GM12878 (cell line): Measurements from ENCODE around the gene NTM. TPM values are rescaled to one million over a fixed set of nuclear protein-coding genes. Genes with fewer than 3 reads are reported as not detected.
A peak's percentile ranks its signal among the peaks of the same experiment; 100 is the strongest.

ENCODE experiments used
- ATAC-seq: fragments of 200-7000 bp; cut with Tn5 transposase; 3 replicates; pipeline ENCODE4 v1.9.1; 2020; ENCODE audit warnings: mild to moderate bottlenecking, moderate library complexity
- BruUV-seq: library from RNA; stranded (reverse); fragments of 400-500 nt; replicated peaks from 2 replicates; lab custom pipeline; 2021; lab: Mats Ljungman, UMichigan
- CTCF ChIA-PET: fragments of 300-600 bp; sonication (Branson Sonifier 250); formaldehyde crosslinking; extraction: SDS; loops from one replicate; lab custom pipeline; 2021; ENCODE audit warnings: inconsistent platforms; lab: Yijun Ruan, JAX
- POLR2A ChIA-PET: fragments of 350-600 bp; formaldehyde crosslinking; extraction: SDS; loops from one replicate; lab custom pipeline; 2021; ENCODE audit warnings: inconsistent platforms; lab: Charles Lee
- RAD21 ChIA-PET: fragments of 300-600 bp; sonication (Branson Sonifier 250); formaldehyde crosslinking; loops from one replicate; lab custom pipeline; 2023; ENCODE audit warnings: antibody characterized with exemption; ENCODE audit not compliant: unreplicated experiment; lab: Charles Lee
- SMC1A ChIA-PET: fragments of 300-600 bp; sonication (Branson Sonifier 250); formaldehyde crosslinking; loops from one replicate; lab custom pipeline; 2023; ENCODE audit not compliant: unreplicated experiment, uncharacterized antibody; lab: Charles Lee
- DNase-seq: peaks from one replicate; pipeline ENCODE4 v3.0.0-alpha.2; 2011; ENCODE audit warnings: low read depth, low spot score
- FAIRE-seq: peaks from 3 replicates; lab custom pipeline; 2011; peaks lifted over from hg19 to GRCh38; lab: Jason Lieb, UNC
- H2AFZ ChIP-seq: 2 replicates; pipeline ENCODE4 v1.6.0; 2011; ENCODE audit warnings: low read depth, low read length, control low read depth; ENCODE audit not compliant: control insufficient read depth
- H3K27ac ChIP-seq: 2 replicates; pipeline ENCODE4 v1.5.1; 2011; ENCODE audit warnings: control low read depth; ENCODE audit not compliant: control insufficient read depth, insufficient read depth
- H3K27me3 ChIP-seq, 2 experiments: replicated peaks in 1 of 2; 2 replicates each; pipeline versions ENCODE4 v1.6.0 to v1.6.1; 2011; ENCODE audit warnings: low read length in 1 of 2; ENCODE audit not compliant: control insufficient read depth in 2 of 2, insufficient read depth in 2 of 2
- H3K36me3 ChIP-seq, 2 experiments: 2 replicates each; pipeline ENCODE4 v1.5.1; 2011; ENCODE audit warnings: low read length in 1 of 2; ENCODE audit not compliant: control insufficient read depth in 2 of 2, insufficient read depth in 2 of 2
- H3K4me1 ChIP-seq: 2 replicates; pipeline ENCODE4 v1.6.1; 2011; ENCODE audit warnings: mild to moderate bottlenecking, low read length, moderate library complexity, mixed read lengths; ENCODE audit not compliant: control insufficient read depth, insufficient read depth
- H3K4me2 ChIP-seq: 2 replicates; pipeline ENCODE4 v1.6.0; 2011; ENCODE audit warnings: control low read depth; ENCODE audit not compliant: control insufficient read depth, insufficient read depth
- H3K4me3 ChIP-seq: fragments of 200-600 bp; sonication (generic); 2 replicates; pipeline ENCODE4 v1.5.1; 2016
- H3K79me2 ChIP-seq: 2 replicates; pipeline ENCODE4 v1.6.0; 2011; ENCODE audit warnings: low read length; ENCODE audit not compliant: control insufficient read depth, insufficient read depth
- H3K9ac ChIP-seq: 2 replicates; pipeline ENCODE4 v1.8.0; 2011; ENCODE audit warnings: low read length, control low read depth, mixed read lengths; ENCODE audit not compliant: control insufficient read depth, insufficient read depth
- H3K9me3 ChIP-seq: replicated peaks from 3 replicates; pipeline ENCODE4 v1.5.1; 2011; ENCODE audit warnings: mild to moderate bottlenecking, low read length; ENCODE audit not compliant: control insufficient read depth, insufficient read depth
- H4K20me1 ChIP-seq: 2 replicates; pipeline ENCODE4 v1.6.0; 2011; ENCODE audit not compliant: control insufficient read depth, insufficient read depth
- BCL11A ChIP-seq: IDR thresholded peaks from 2 replicates; pipeline ENCODE4 v1.6.1; 2011; ENCODE audit warnings: low read depth, low read length
- CTCF ChIP-seq, 3 experiments: IDR thresholded peaks in 2 of 3; conservative IDR thresholded peaks in 1 of 3; 2 replicates each; pipeline ENCODE4 v1.5.1; 2011; ENCODE audit warnings: low read depth in 3 of 3, low read length in 3 of 3, mild to moderate bottlenecking in 3 of 3, control low read depth in 2 of 3, moderate library complexity in 2 of 3, inconsistent platforms in 1 of 3, mixed read lengths in 1 of 3; ENCODE audit not compliant: control insufficient read depth in 2 of 3, insufficient read depth in 1 of 3; ENCODE audit errors: extremely low read depth in 1 of 3
- DPF2 ChIP-seq: fragments of 450-650 bp; IDR thresholded peaks from 2 replicates; pipeline ENCODE4 v1.6.1; 2017; ENCODE audit warnings: mild to moderate bottlenecking
- EED ChIP-seq: sonication (generic); IDR thresholded peaks from 2 replicates; pipeline ENCODE4 v1.6.1; 2016; ENCODE audit warnings: antibody characterized with exemption, low read depth
- HSF1 ChIP-seq: fragments of 150-350 bp; IDR thresholded peaks from 2 replicates; pipeline ENCODE4 v1.6.1; 2014; ENCODE audit warnings: mild to moderate bottlenecking, low read depth, low read length
- NFYB ChIP-seq: IDR thresholded peaks from 2 replicates; pipeline ENCODE4 v1.6.1; 2011; ENCODE audit warnings: low read depth, mild to moderate bottlenecking, low read length, improper control_type of control experiment, moderate library complexity; ENCODE audit not compliant: insufficient read depth
- PAX5 ChIP-seq: IDR thresholded peaks from 2 replicates; pipeline ENCODE4 v1.6.1; 2011; ENCODE audit warnings: low read depth, low read length, borderline replicate concordance
- RBBP5 ChIP-seq: fragments of 200-600 bp; sonication (generic); conservative IDR thresholded peaks from 2 replicates; pipeline ENCODE4 v1.6.1; 2016
- RUNX3 ChIP-seq: IDR thresholded peaks from 2 replicates; pipeline ENCODE4 v1.6.1; 2012; ENCODE audit warnings: low read length, inconsistent platforms
- SIX5 ChIP-seq: IDR thresholded peaks from 2 replicates; pipeline ENCODE4 v1.6.1; 2011; ENCODE audit warnings: mild to moderate bottlenecking, low read depth, low read length, moderate library complexity; ENCODE audit not compliant: severe bottlenecking
- SMAD1 ChIP-seq: fragments of 450-650 bp; IDR thresholded peaks from 2 replicates; pipeline ENCODE4 v1.6.1; 2018; ENCODE audit warnings: mild to moderate bottlenecking, low read depth; ENCODE audit not compliant: partially characterized antibody
- SMC3 ChIP-seq: IDR thresholded peaks from 2 replicates; pipeline ENCODE4 v1.6.1; 2011; ENCODE audit warnings: low read length, improper control_type of control experiment, borderline replicate concordance
- ZNF592 ChIP-seq: fragments of 450-650 bp; IDR thresholded peaks from 2 replicates; pipeline ENCODE4 v1.6.1; 2017; ENCODE audit warnings: mild to moderate bottlenecking, moderate library complexity
- WGBS: methylation state at CpG from one replicate; pipeline ENCODE4 v1.1.6; 2016; ENCODE audit warnings: low lambda C conversion rate; ENCODE audit not compliant: insufficient replicate concordance, insufficient coverage; ENCODE audit errors: missing lambda C conversion rate; 5-methylcytosine and 5-hydroxymethylcytosine counted together
- in situ Hi-C: fragments of 300-500 bp; cut with MboI; formaldehyde crosslinking; loops from 9 replicates; pipeline ENCODE4 v1.14.3; 2018; ENCODE audit warnings: mixed read lengths
- intact Hi-C: fragments of 100-400 bp; cut with micrococcal nuclease; formaldehyde crosslinking; loops from one replicate; pipeline ENCODE4 v1.14.2; 2022; ENCODE audit not compliant: unreplicated experiment
- polyA plus RNA-seq, 11 experiments: library from polyadenylated mRNA; depleted of rRNA in 4 of 11; unstranded in 6 of 11; stranded (reverse) in 5 of 11; fragments of >200 nt; fragmentation: Nextera tagmentation in 4 of 11; fragmentation: Illumina TruSeq in 1 of 11; extraction: Ambion mirVana in 4 of 11; extraction: Trizol in 1 of 11; gene quantifications; 1 replicate in 1 of 11; 2 replicates in 10 of 11; pipeline versions ENCODE4 v1.2.1 to v1.2.3, GENCODE V29; 2011 to 2016; ENCODE audit warnings: inconsistent platforms in 2 of 11, missing spikeins in 2 of 11, low read depth in 1 of 11
- total RNA-seq, 4 experiments: library from RNA; depleted of rRNA in 3 of 4; stranded (reverse); fragments of >200 nt in 3 of 4; fragmentation: Illumina TruSeq in 1 of 4; extraction: Trizol in 1 of 4; gene quantifications; 2 replicates each; pipeline versions ENCODE4 v1.2.1 to v1.2.3, GENCODE V29; 2013 to 2021

The NTM gene
- total and polyA plus RNA-seq, 10 of the 15 experiments (the other 5 are each of a cell fraction or from before 2014, with no cell fraction given): not detected

GRCh38 chr11:132158091-132158490 is 787.7 kb downstream of the NTM start (continued):
- peak; percentile 43 to 61 (median 46) for TF ChIP-seq CTCF (IDR thresholded peaks at IDR 0.05 in 2 of 3, conservative IDR thresholded peaks at IDR 0.05 in 1 of 3; ENCODE audit: control insufficient read depth in 2 of 3, extremely low read depth in 1 of 3, insufficient read depth in 1 of 3, low read depth in 3 of 3, low read length in 3 of 3)
- TF ChIP-seq NFYB: no peak
- TF ChIP-seq SIX5: no peak
- TF ChIP-seq HSF1: no peak
- TF ChIP-seq SMC3: peak; percentile 37; the same call in 1 of the 2 replicates
- no peak for TF ChIP-seq BCL11A
- TF ChIP-seq RUNX3: no peak
- no peak for TF ChIP-seq EED

- ChIA-PET RAD21 (interaction anchor here (1.0 kb wide), 1 partner anchor 411 kb away, joined by 3 read pairs; no protein-coding TSS in a partner anchor), SMC1A (interaction anchor here (0.6 to 1.3 kb wide), 3 partner anchors 8 to 243 kb away, joined by 3 read pairs; no protein-coding TSS in a partner anchor), POLR2A (no interaction called here), CTCF (interaction anchor here (1.3 kb wide), 1 partner anchor 411 kb away, joined by 3 read pairs; no protein-coding TSS in a partner anchor)
- Histone ChIP-seq H3K9me3 (no peaks in the 10 kb centered on the region), H3K27me3 (peaks cover 0 to 1% of the 10 kb centered on the region in 2 experiments; a peak in 1 of 4 replicates), H2AFZ (no peak overlapping the region), H3K79me2 (no peaks in the 10 kb centered on the region), H3K4me3 (no peak overlapping the region), H3K4me1 (no peaks in the 10 kb centered on the region), H3K9ac (no peak overlapping the region), H3K4me2 (no peak overlapping the region), H4K20me1 (no peaks in the 10 kb centered on the region), H3K36me3 (no peaks in the 10 kb centered on the region), H3K27ac (no peak overlapping the region)
- FAIRE-seq (no peak), ATAC-seq (no peak), DNase-seq (no peak)
- BruUV-seq: no TSS peak
- 60% methylated on average over 2 of the region's 2 CpGs for WGBS
- intact Hi-C loops (loop anchor here (10.0 kb wide), 1 partner anchor 294 kb away; no protein-coding TSS in a partner anchor), in situ Hi-C loops (no loop called here)
- no peak for TF ChIP-seq PAX5
- TF ChIP-seq ZNF592: no peak
- no peak for TF ChIP-seq NFYB
- no peak for TF ChIP-seq CTCF (IDR thresholded peaks at IDR 0.05 in 2 of 3, conservative IDR thresholded peaks at IDR 0.05 in 1 of 3; ENCODE audit: control insufficient read depth in 2 of 3, extremely low read depth in 1 of 3, insufficient read depth in 1 of 3, low read depth in 3 of 3, low read length in 3 of 3)
- no peak for TF ChIP-seq SMAD1
- no peak for TF ChIP-seq RBBP5
- TF ChIP-seq DPF2: no peak
These were observed 788.3 kb downstream of the NTM start for GRCh38 chr11:132158696-132159095.
